Measurements from ENCODE around the gene CPO. TPM values are rescaled to one million over a fixed set of nuclear protein-coding genes. Genes with fewer than 3 reads are reported as not detected.
A peak's percentile ranks its signal among the peaks of the same experiment; 100 is the strongest.

The CPO gene
- polyA plus RNA-seq, 3 donors, result 1.00 to 1.7 (median 1.6) TPM

GRCh38 chr2:206969192-206969591 is 29.9 kb downstream of the CPO start:
- DNase-seq (ENCODE audit: extremely low read depth in 1 of 11, low read depth in 9 of 11, low spot score in 4 of 11), result no peak

GRCh38 chr2:206970589-206971360 is 31.5 kb downstream of the CPO start:
- DNase-seq (ENCODE audit: extremely low read depth in 1 of 11, low read depth in 9 of 11, low spot score in 4 of 11), result no peak

GRCh38 chr2:206971805-206972204 is 32.5 kb downstream of the CPO start:
- DNase-seq (ENCODE audit: extremely low read depth in 1 of 11, low read depth in 9 of 11, low spot score in 4 of 11), result no peak

- DNase-seq (ENCODE audit: extremely low read depth in 1 of 11, low read depth in 9 of 11, low spot score in 4 of 11), result no peak
Observed at GRCh38 chr2:206974551-206974950, 35.2 kb downstream of the CPO start.

GRCh38 chr2:206978746-206979145 is 39.4 kb downstream of the CPO start:
- no peak for DNase-seq (ENCODE audit: extremely low read depth in 1 of 11, low read depth in 9 of 11, low spot score in 4 of 11)

- no peak for DNase-seq (ENCODE audit: extremely low read depth in 1 of 11, low read depth in 9 of 11, low spot score in 4 of 11)
Observed at GRCh38 chr2:206979365-206979764, 40.0 kb downstream of the CPO start.

- no peak for DNase-seq (ENCODE audit: extremely low read depth in 1 of 11, low read depth in 9 of 11, low spot score in 4 of 11)
Observed at GRCh38 chr2:206979922-206980321, 40.6 kb downstream of the CPO start.

GRCh38 chr2:206980413-206980812 is 41.1 kb downstream of the CPO start:
- DNase-seq (ENCODE audit: extremely low read depth in 1 of 11, low read depth in 9 of 11, low spot score in 4 of 11), result no peak

GRCh38 chr2:206981086-206981674 is 41.9 kb downstream of the CPO start:
- DNase-seq (ENCODE audit: extremely low read depth in 1 of 11, low read depth in 9 of 11, low spot score in 4 of 11), result no peak

GRCh38 chr2:206981739-206982340 is 42.5 kb downstream of the CPO start:
- DNase-seq (ENCODE audit: extremely low read depth in 1 of 11, low read depth in 9 of 11, low spot score in 4 of 11), result peak; percentile 39 to 76 (median 56)

GRCh38 chr2:206982360-206982955 is 43.1 kb downstream of the CPO start:
- no peak for DNase-seq (ENCODE audit: extremely low read depth in 1 of 11, low read depth in 9 of 11, low spot score in 4 of 11)

GRCh38 chr2:206983161-206983859 is 44.0 kb downstream of the CPO start:
- DNase-seq (ENCODE audit: extremely low read depth in 1 of 11, low read depth in 9 of 11, low spot score in 4 of 11), result no peak

GRCh38 chr2:206984206-206984605 is 44.9 kb downstream of the CPO start:
- no peak for DNase-seq (ENCODE audit: extremely low read depth in 1 of 11, low read depth in 9 of 11, low spot score in 4 of 11)

GRCh38 chr2:206986943-206987342 is 47.6 kb downstream of the CPO start:
- DNase-seq (ENCODE audit: extremely low read depth in 1 of 11, low read depth in 9 of 11, low spot score in 4 of 11), result no peak

GRCh38 chr2:206987810-206988209 is 48.5 kb downstream of the CPO start:
- no peak for DNase-seq (ENCODE audit: extremely low read depth in 1 of 11, low read depth in 9 of 11, low spot score in 4 of 11)

- DNase-seq (ENCODE audit: extremely low read depth in 1 of 11, low read depth in 9 of 11, low spot score in 4 of 11), result no peak
Observed at GRCh38 chr2:206988884-206989283, 49.6 kb downstream of the CPO start.

- no peak for DNase-seq (ENCODE audit: extremely low read depth in 1 of 11, low read depth in 9 of 11, low spot score in 4 of 11)
Observed at GRCh38 chr2:206989311-206989710, 50.0 kb downstream of the CPO start.

GRCh38 chr2:206990360-206990759 is 51.0 kb downstream of the CPO start:
- DNase-seq (ENCODE audit: extremely low read depth in 1 of 11, low read depth in 9 of 11, low spot score in 4 of 11), result peak in 1 of 11 donors; percentile 23

- no peak for DNase-seq (ENCODE audit: extremely low read depth in 1 of 11, low read depth in 9 of 11, low spot score in 4 of 11)
Observed at GRCh38 chr2:206991070-206991469, 51.8 kb downstream of the CPO start.
